ENCODE measurements around the gene SNX6.
A peak's percentile ranks its signal among the peaks of the same experiment; 100 is the strongest.

The SNX6 gene

DNA sequence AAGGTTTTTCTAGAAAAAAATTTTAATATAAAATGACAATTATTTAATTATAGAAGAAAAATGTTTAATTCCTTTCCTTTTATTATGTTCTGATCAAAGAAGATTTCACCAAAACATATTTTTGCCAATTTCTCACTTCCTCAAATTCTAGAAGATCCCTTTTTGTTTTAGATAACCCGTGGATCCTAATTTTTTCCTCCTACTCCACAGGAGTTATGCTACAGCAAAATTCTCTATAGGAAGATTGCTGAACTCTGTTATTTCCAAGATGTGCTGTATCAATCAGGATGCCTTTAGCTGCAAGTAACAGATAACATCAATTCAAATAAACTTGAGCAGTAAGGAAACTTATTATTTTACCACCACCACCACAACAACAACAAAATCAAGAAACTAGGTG lies 3.8 kb upstream of the SNX6 start:
- no peak for DNase-seq

GRCh38 chr14:34632411-34632978 lies 2.5 kb upstream of the SNX6 start:
- DNase-seq = no peak

DNA sequence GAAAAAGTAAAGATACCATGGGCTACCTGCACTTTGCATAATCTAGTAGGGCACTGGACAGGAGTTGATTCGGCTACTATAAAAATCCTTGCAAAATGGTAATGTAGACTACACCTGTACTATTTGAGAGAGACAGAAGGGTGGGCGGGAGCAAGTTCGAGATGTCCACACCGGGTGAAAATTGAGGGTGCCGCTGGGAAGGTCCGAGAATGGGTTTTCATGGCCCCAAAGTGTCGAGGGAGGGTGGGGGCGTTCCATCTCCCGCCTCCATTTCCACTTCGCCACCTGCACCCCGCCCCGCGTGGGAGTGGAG lies 648 bp downstream of the SNX6 start:
- peak; percentile 34 for DNase-seq

GRCh38 chr14:34628681-34629135 lies 1.2 kb downstream of the SNX6 start:
- DNase-seq = no peak

- no peak for DNase-seq
Measured at GRCh38 chr14:34623506-34623905, 6.4 kb downstream of the SNX6 start.

- no peak for DNase-seq
Measured at GRCh38 chr14:34620839-34621238, 9.1 kb downstream of the SNX6 start.

DNA sequence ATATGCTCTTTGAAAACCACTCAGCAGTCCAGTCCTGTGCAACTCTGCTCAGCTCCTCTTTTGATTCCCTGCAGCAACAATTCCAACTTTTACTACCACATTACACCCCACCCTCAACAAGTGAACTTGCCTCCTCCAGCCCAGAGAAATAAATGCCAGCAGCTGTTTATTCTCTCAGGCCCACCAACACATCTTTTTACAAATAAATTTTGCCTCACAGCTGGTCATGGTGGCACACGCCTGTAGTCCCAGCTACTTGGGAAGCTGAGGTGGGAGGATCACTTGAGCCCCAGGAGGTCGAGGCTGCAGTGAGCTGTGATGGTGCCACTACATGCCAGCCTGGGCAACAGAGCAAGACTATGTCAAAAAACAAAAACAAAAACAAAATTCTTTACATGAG lies 9.8 kb downstream of the SNX6 start:
- no peak for DNase-seq

GRCh38 chr14:34619471-34619870 lies 10.5 kb downstream of the SNX6 start:
- DNase-seq = no peak

GRCh38 chr14:34616360-34616759 lies 13.6 kb downstream of the SNX6 start:
- no peak for DNase-seq

GRCh38 chr14:34615507-34615906 lies 14.4 kb downstream of the SNX6 start:
- no peak for DNase-seq

GRCh38 chr14:34614638-34615037 lies 15.3 kb downstream of the SNX6 start:
- no peak for DNase-seq

GRCh38 chr14:34610101-34610500 lies 19.8 kb downstream of the SNX6 start:
- no peak for DNase-seq

DNA sequence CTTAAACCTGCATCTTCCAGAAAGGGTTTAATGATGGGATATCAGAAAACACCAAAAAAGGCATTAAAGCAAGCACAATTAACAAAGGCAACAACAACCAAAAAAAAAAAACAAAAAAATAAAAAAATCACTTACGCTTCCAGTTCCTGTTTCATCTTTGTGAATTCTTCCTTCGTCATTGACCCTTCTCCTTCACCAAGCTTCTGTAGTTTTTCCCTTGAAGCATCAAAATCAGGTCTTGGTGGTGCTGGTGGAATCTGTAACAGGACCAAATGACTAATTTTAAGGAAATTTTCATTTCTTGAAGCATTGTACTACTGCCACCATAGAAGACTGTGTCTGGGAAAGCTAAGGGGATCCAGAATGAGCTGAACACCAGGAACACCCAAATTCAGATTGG lies 24.5 kb downstream of the SNX6 start:
- DNase-seq = no peak

- DNase-seq = no peak
Measured at GRCh38 chr14:34604995-34605394, 25.0 kb downstream of the SNX6 start.

GRCh38 chr14:34596891-34597290 lies 33.1 kb downstream of the SNX6 start:
- no peak for DNase-seq

- DNase-seq = no peak
Measured at GRCh38 chr14:34593740-34594375, 36.1 kb downstream of the SNX6 start.

GRCh38 chr14:34592623-34593022 lies 37.3 kb downstream of the SNX6 start:
- no peak for DNase-seq

GRCh38 chr14:34583525-34583924 lies 46.4 kb downstream of the SNX6 start:
- no peak for DNase-seq

DNA sequence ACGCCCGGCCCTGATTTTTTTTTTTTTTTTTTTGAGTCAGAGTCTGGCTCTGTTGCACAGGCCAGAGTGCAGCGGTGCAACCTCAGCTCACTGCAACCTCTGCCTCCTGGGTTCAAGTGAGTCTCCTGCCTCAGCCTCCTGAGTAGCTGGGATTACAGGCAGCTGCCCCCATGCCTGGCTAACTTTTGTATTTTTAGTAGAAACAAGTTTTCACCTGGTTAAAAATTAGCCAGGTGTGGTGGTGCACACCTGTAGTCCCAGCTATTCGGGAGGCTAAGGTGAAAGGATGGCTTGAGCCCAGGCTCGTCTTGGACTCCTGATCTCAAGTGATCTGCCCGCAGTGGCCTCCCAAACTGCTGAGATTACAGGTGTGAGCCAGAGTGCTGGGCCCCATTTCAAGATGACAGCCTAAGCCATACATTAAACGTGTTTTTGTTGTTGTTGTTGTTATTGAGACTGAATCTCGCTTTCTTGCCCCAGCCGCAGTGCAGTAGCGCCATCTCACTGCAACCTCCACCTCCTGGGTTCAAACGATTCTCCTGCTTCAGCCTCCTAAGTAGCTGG lies 47.7 kb downstream of the SNX6 start:
- DNase-seq = no peak

DNA sequence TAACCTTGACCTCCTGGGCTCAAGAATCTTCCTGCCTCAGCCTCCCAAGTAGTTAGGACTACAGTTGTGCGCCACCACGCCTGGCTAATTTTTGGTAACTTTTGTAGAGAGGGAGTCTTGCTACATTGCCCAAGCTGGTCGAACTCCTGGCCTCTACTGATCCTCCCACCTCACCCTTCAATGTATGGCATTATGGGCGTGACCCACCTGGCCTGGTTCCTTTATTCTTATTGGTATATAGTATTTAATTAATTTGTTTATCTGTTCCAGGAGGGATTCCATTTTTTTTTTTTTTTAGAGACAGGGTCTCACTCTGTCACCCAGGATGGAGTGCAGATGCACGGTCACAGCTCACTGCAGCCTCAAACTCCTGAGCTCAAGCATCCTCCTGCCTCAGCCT lies 49.6 kb downstream of the SNX6 start:
- no peak for DNase-seq

GRCh38 chr14:34571771-34572170 lies 58.2 kb downstream of the SNX6 start:
- DNase-seq = no peak

- DNase-seq = no peak
Measured at GRCh38 chr14:34569750-34570149, 60.2 kb downstream of the SNX6 start.

GRCh38 chr14:34568803-34569202 lies 61.1 kb downstream of the SNX6 start:
- DNase-seq = no peak

DNA sequence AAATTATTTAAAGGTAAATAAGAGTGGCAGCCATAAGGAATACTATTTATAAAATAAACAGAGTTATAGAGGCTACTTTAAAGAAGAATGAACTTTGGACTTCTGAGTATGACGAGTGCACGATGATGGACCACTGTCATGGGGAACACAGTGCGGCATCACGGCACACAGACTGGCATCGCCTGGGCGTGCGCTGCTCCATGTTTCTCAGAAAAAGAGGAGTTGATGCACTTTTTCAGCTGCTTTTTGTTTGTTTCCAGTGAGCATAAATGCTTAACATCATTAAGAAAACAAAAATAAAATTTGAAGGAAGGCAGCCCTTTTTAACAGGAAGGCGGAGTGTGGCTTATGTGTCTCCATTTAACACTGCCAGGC lies 67.2 kb downstream of the SNX6 start:
- no peak for DNase-seq

All from NCI-H1105 treated with DMSO at 0.1 percent for 48 hours (cell line).